ENCODE data around the gene C19orf81.

The C19orf81 gene

DNA sequence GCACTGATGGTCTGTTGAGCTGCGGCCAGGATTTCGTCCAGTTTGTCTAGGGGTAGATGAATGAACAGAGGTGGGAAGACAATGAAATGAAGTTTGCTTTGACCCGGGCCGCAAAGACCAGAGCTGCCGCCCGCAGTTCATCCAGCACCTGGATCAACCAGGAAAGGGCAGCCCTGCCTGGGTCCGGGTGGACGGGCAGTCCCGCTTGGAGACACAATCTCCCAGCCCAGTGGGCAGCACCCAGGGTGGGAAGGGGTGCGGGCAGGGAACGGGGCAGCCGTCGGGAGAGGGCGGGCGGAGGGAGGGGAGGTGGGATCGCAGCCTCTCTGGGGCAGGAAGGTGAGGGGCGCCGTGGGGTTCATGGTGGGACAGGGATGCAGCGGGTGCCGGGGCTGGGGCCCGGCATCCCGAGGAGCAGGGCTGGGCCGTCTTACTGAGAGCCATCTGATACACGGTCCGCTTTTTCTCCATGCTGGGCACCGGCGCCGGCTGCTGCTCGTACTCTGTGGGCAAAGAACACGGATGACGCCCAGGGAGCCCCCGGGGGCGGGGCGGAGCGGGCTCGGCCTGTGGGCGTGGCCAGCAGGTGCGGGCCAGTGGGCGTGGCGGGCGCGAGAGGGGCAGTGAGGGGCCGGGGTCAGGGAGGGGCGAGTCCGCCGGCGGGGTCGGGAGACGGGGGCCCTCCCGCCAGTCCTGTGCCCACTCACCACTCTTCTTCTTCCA, 37.2 kb downstream of the C19orf81 start:
- DNase-seq = no peak

GRCh38 chr19:50688766-50689165, 39.5 kb downstream of the C19orf81 start:
- no peak for DNase-seq

- no peak for DNase-seq
Observed at GRCh38 chr19:50690439-50690838, 41.2 kb downstream of the C19orf81 start.

DNA sequence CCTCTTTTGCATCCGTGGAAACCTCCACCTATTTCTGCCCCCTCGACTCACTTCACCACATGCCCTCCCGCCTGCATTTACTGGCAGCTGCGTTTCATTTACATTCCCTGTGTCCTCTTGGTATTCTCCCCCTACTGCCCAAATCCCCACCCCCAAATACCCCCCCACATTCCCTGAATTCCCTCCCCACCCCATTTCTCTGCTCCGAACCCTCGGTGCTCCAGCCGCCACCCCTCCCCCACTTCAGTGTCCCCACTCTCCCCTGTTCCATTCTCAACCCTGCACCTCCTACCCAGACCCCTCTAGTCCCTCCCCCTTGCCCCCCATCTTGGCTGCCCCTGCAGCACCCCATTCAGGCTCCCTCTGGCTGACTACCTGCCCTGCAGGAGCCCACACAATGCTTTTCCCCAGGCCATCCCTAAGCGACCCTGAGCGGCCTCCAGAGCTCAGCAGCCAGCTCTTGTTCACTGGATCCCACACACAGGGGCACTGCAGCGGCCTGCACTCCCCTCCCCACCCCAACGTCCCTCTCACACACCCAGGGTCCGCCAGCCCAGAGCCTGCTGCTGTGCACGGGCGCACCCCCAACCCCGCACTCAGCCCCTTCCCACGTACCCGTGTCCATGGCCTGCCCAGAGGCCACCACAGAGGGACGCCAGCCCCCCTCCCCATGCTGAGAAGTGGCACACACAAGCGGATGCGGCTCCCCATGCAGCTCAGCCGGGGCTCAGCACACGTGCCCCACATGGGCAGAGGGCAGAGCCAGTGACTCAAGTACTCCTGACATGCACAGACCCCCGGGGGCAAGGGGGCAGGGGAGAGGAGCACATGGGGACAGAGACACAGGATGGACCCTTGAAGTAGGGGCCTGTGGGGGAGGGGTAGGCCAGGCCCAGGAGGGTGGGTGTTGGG, 44.1 kb downstream of the C19orf81 start:
- no peak for DNase-seq

- DNase-seq = no peak
Observed at GRCh38 chr19:50694815-50695145, 45.5 kb downstream of the C19orf81 start.

DNA sequence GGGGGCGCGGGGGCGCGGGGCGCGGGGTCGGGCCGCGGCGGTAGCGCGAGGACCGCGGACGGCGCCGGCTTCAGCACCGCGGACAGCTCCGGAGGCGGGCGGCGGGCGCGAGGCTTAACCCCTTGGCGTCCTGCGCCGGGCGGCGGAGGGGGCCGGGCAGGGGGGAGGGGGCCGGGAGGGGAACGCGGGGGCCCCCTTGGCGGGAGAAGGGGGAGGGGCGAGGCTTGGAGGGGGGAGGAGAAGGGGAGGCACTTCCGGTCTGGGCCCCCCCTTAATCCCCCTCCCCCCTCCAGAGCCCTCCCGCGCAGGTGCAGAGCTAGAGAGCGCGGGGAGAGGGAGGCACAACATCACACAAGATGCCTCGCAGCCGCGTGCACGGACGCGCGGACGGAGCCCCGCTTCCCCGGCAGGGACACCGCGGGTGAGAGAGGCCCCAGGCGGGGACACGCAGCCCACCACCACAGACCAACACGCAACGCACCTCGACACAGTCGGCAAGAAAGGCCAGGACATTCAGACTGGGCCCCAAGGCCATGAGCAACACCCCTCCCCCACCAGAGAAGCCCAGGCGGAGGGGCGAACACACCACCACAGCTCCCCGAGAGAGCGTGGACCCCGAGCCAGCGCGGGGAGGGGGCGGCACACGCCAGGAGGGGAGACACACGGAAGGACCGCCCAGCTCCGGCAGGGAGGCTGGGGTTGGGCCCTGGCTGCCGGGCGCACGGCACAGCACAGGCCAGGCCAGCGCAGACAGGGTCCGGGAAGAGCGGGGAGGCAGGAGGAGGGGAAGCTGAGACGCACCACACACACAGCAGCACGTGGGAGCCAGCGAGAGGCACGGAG, 46.2 kb downstream of the C19orf81 start:
- no peak for DNase-seq

- no peak for DNase-seq
Observed at GRCh38 chr19:50696094-50696483, 46.8 kb downstream of the C19orf81 start.

DNA sequence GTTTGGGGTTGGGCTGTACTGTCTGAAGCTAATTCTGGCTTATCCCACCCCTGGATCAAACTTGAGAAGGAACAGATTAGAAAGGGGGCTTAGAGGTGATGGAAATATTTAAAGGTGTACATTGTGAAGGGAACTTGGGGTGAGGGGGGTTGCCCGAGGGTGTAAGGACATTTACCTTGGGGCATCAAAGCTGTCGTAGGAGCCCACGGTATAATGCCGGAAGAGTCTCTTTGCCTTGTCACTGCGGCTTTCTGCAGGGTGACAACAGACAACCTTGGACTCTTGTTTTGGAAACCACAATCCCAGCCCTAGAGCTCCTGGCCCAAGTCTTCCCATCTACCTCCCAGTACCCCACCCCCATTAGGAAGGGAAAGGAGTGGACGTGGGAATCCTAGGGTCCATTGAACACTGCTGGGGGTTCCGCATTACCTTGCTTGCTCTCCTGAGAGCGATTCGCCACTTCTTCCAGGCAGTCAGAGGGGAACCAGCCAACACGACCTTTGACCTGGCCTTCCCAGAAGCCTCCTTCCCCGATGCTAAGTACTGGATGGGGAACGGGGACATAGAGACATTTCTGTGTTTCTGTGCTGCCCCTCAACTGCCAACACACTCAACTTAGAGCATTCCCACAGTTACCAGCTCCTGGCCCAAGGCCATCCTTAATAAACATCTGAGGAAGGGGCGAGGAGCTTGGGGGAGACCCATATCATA, 48.3 kb downstream of the C19orf81 start:
- DNase-seq = no peak

DNA sequence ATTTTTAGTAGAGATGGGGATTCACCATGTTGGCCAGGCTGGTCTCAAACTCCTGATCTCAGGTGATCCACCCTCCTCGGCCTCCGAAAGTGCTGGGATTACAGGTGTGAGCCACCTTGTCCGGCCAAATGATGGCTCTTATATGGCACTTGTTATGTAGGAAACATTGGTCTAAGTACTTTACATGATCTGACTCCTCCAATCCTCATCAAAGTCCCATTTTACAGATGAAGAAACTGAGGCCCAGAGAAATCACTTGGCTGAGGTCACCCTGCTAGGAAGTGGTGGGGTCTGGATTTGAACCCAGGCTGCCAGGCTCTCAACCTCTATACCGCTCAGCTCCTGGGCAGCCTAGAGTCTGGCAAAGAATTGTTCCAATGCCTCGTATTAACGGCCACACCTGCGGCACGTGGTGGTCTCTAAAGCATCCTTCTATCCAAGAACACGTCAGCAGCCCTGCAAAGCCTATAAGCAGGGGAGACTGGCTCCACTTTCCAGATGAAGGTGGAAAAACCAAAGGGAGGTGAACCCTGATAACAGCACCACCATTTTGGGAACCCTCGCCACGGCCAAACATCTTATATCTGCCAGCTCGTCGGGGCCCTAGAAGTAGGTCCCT, 52.2 kb downstream of the C19orf81 start:
- no peak for DNase-seq

- DNase-seq = no peak
Observed at GRCh38 chr19:50702158-50702870, 53.1 kb downstream of the C19orf81 start.

DNA sequence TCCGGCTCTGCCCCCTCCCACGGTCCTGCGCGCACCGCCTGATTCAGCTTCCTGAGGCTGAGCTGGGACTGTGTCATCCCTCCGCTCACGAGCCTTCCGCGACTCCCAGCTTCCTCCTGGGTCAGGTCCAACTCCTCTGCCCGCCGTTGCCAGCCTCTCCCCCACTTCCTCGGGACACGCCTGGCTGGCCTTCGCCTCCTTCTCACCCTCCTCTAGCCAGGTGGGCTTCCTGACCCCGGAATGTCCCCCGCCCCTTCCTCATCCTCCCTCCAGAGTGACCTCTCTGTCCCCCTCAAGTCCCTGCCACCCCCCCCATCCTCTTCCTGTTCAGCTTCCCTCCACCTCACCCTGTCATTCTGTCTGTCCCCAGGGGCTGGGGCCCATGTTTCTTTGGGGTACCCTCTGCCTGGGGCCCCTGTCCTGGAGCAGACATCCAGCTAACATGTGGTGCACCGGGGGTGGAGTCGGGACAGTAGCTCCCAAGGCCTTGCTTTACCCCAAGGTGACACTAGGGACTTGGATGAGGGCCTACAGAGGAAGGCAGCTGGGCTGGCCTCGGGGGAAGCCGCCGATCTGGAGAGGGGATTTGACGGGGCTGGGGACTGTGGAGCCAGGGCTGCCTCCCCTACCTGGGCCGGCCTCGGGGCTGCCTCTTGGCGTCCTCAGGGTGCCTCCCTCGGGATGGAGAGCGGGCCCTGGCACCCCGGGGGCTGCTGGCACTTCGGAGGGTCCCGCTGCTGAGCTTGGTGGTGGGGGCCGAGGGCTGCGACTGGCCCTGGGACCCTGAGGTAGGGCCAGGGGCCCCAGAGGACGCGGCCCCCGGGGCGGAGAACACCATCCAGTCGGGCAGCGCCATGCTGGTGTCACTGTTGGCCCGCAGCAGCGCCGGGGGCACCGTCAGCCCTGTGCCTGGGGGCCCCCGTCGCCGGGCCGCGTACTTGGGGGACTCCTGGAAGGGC, 53.9 kb downstream of the C19orf81 start:
- DNase-seq = no peak

- no peak for DNase-seq
Observed at GRCh38 chr19:50703915-50704796, 54.9 kb downstream of the C19orf81 start.

- no peak for DNase-seq
Observed at GRCh38 chr19:50705422-50706019, 56.3 kb downstream of the C19orf81 start.

GRCh38 chr19:50706387-50706786, 57.1 kb downstream of the C19orf81 start:
- no peak for DNase-seq

- DNase-seq = no peak
Observed at GRCh38 chr19:50708179-50708879, 59.1 kb downstream of the C19orf81 start.

Data from NCI-H2107 (cell line).